Gastroesophageal sphincter (tissue), 3 donors: Measurements from ENCODE around the gene TPX2.

ENCODE experiments used
- CTCF ChIP-seq, 4 experiments: fragments of 200-600 bp in 2 of 4; fragments of 450-650 bp in 2 of 4; sonication (generic) in 1 of 4; IDR thresholded peaks; one replicate each; pipeline ENCODE4 v1.5.1; 2017 to 2019; ENCODE audit warnings: antibody characterized with exemption in 4 of 4, mild to moderate bottlenecking in 2 of 4, moderate library complexity in 2 of 4
- EP300 ChIP-seq: sonication (generic); formaldehyde crosslinking; IDR thresholded peaks from one replicate; pipeline ENCODE4 v1.6.1; 2017; ENCODE audit warnings: antibody characterized with exemption, mild to moderate bottlenecking
- POLR2A ChIP-seq, 2 donors: fragments of 450-650 bp; IDR thresholded peaks; one replicate each; pipeline ENCODE4 v1.6.1; 2017; ENCODE audit warnings: antibody characterized with exemption in 2 of 2, mild to moderate bottlenecking in 2 of 2, moderate library complexity in 1 of 2
- POLR2AphosphoS5 ChIP-seq: sonication (generic); formaldehyde crosslinking; IDR thresholded peaks from one replicate; pipeline ENCODE4 v1.6.1; 2017; ENCODE audit warnings: antibody characterized with exemption

- TF ChIP-seq CTCF (IDR thresholded peaks at IDR 0.05): no peak
- TF ChIP-seq POLR2A (IDR thresholded peaks at IDR 0.05): no peak
- TF ChIP-seq POLR2AphosphoS5: no peak
- TF ChIP-seq EP300: no peak
Observed at GRCh38 chr20:31731321-31731717, 7.8 kb upstream of the TPX2 start.
